HL-60 (cell line): ENCODE measurements around the gene MACROD1.

Experiments used
- CTCF ChIP-seq: IDR thresholded peaks from one replicate; pipeline ENCODE4 v1.5.1; 2011; ENCODE audit warnings: low read length, control low read depth, inconsistent platforms; ENCODE audit not compliant: insufficient read depth
- GABPA ChIP-seq: IDR thresholded peaks from 2 replicates; pipeline ENCODE4 v1.6.1; 2012; ENCODE audit warnings: low read depth

GRCh38 chr11:64178951-64179639, 13.2 kb upstream of the MACROD1 start:
- TF ChIP-seq CTCF (no peak), GABPA (no peak)
